Measurements from ENCODE around the gene GPC4. TPM values are rescaled to one million over a fixed set of nuclear protein-coding genes. Genes with fewer than 3 reads are reported as not detected.

The GPC4 gene
- total and polyA plus RNA-seq, 11 donors: 1.6 to 9.0 (median 5.7) TPM

- TF ChIP-seq CTCF (IDR thresholded peaks at IDR 0.05): no peak
- no peak for TF ChIP-seq POLR2A (IDR thresholded peaks at IDR 0.05)
- WGBS, 4 donors: 88 to 98% (median 94%) methylated on average over 2 of the region's 2 CpGs
- no peak overlapping the region for H3K4me3 ChIP-seq
- ATAC-seq: no peak
- no peaks in the 10 kb centered on the region for H3K36me3 ChIP-seq
- H3K27me3 ChIP-seq: peaks cover 0 to 15% (median 0%) of the 10 kb centered on the region in 9 donors
- no peaks in the 10 kb centered on the region for H3K4me1 ChIP-seq
- H3K27ac ChIP-seq: no peak overlapping the region
- DNase-seq: no peak
- H3K9me3 ChIP-seq: no peaks in the 10 kb centered on the region
- intact Hi-C loops (cut with DNase I): no loop called here
These were observed 147.7 kb downstream of the GPC4 start for GRCh38 chrX:133267621-133268020.

GRCh38 chrX:133265331-133265730 lies 150.0 kb downstream of the GPC4 start:
- Histone ChIP-seq H3K4me1 (no peaks in the 10 kb centered on the region), H3K27ac (no peak overlapping the region), H3K4me3 (no peak overlapping the region), H3K36me3 (no peaks in the 10 kb centered on the region), H3K27me3 (peaks cover 0 to 7% (median 0%) of the 10 kb centered on the region in 9 donors), H3K9me3 (no peaks in the 10 kb centered on the region)
- ATAC-seq (no peak), DNase-seq (no peak)
- TF ChIP-seq CTCF (IDR thresholded peaks at IDR 0.05) (no peak), POLR2A (IDR thresholded peaks at IDR 0.05) (no peak)
- intact Hi-C loops (cut with DNase I): no loop called here
- WGBS, 4 donors: 18 to 49% (median 30%) methylated on average over 12 to 13 of the region's 13 CpGs

DNA sequence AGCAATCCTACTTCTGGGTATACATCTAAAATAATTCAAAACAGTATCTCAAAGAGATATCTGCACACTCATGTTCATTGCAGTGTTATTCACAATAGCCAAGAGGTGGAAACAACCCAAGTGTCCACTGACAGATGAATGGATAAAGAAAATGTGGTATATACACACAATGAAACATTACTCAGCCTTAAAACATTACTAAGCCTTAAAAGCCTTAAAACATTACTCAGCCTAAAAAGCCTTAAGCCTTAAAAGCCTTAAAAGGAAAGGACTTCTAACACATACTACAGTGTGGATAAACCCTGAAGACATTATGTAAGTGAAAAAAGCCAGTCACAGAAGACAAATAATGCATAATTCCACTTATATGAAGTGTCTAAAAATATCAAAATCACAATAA lies 156.8 kb downstream of the GPC4 start:
- DNase-seq: no peak
- no peak for ATAC-seq
- Histone ChIP-seq H3K36me3 (no peaks in the 10 kb centered on the region), H3K27me3 (peaks cover 0 to 19% (median 0%) of the 10 kb centered on the region in 9 donors), H3K9me3 (no peaks in the 10 kb centered on the region), H3K4me3 (no peak overlapping the region), H3K4me1 (no peaks in the 10 kb centered on the region), H3K27ac (no peak overlapping the region)
- intact Hi-C loops (cut with DNase I): no loop called here
- no peak for TF ChIP-seq POLR2A (IDR thresholded peaks at IDR 0.05)
- TF ChIP-seq CTCF (IDR thresholded peaks at IDR 0.05): no peak

DNA sequence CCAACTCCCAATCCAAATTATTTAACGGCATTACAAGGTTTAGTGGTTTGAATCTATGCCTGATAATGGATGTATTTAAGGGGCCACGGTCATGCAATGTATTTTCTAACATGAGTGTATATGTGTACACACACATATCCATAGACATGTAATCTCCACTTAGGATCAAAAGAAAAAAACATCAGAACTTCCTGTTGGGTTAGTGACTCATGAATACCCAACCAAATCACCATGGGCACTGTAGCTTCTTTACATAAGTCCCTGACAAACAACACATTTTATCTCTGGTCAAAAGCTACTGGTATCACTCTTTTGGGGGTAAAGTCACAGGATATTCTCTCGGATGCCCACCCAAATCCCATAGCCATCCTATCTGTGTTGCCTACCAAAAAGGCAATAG lies 160.6 kb downstream of the GPC4 start:
- Histone ChIP-seq H3K36me3 (no peaks in the 10 kb centered on the region), H3K4me1 (no peaks in the 10 kb centered on the region), H3K27me3 (peaks cover 0 to 26% (median 0%) of the 10 kb centered on the region in 9 donors), H3K4me3 (no peak overlapping the region), H3K9me3 (no peaks in the 10 kb centered on the region), H3K27ac (no peak overlapping the region)
- 69 to 87% (median 79%) methylated on average over 3 of the region's 3 CpGs for WGBS, 4 donors
- no peak for TF ChIP-seq POLR2A (IDR thresholded peaks at IDR 0.05)
- ATAC-seq (no peak), DNase-seq (no peak)
- intact Hi-C loops (cut with DNase I): no loop called here

DNA sequence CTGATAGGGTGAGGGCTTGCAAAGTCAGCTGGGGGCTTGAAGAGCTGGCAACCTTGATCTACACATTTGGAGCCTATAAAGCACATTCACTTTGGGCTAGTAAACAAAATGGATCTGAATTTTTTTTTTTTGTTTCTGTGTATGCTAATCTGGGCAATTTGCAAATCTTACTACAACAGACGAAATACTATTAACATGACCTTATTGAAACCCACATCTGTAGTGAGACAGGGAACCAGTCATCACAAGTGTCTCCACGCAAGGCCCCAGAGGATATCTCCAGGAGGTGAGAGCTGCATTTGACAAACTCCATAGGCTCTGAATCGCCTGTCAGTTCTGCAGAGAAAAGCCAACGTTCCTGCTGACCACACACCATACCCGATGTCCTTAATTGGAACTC lies 164.1 kb downstream of the GPC4 start:
- ATAC-seq: no peak
- WGBS, 4 donors: 58 to 71% (median 65%) methylated on average over 5 of the region's 5 CpGs
- no peak for DNase-seq
- no peak overlapping the region for H3K4me3 ChIP-seq
- H3K27me3 ChIP-seq: peaks cover 0 to 15% (median 0%) of the 10 kb centered on the region in 9 donors
- no peaks in the 10 kb centered on the region for H3K4me1 ChIP-seq
- peaks cover 0 to 24% (median 0%) of the 10 kb centered on the region in 12 donors for H3K9me3 ChIP-seq
- peak overlapping the region in 1 of 12 donors; percentile 35 for H3K27ac ChIP-seq
- no peaks in the 10 kb centered on the region for H3K36me3 ChIP-seq
- intact Hi-C loops (cut with DNase I): no loop called here
- TF ChIP-seq POLR2A (IDR thresholded peaks at IDR 0.05): no peak
- no peak for TF ChIP-seq CTCF (IDR thresholded peaks at IDR 0.05)
